ENCODE results near the gene RNF2. TPM values are rescaled to one million over a fixed set of nuclear protein-coding genes. Genes with fewer than 3 reads are reported as not detected.

RNF2 gene
- total RNA-seq, 1 donor from 2014 or later, result 11.6 TPM

DNA sequence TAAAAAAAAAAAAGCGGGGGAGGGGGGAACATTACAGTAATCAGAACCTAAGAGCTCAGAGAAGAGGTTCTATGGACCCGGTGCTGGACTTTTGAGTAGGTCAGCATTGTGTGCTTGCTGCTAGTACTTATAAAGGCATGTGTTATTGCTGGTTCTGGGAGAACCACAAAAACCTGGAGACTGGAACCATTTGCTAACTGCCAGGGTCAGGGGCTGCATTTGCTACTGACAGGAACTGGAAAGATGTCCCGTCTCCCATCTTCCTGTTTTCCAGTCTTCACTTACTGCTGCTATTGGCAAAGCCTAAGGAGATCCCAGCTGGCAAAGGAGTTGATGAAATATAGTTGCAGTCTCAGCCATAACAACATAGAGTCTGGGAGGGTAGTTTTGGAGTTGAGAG lies 4.3 kb downstream of the RNF2 start:
- Histone ChIP-seq H3K36me3 (no peaks in the 10 kb centered on the region), H3K27me3 (ENCODE audit: low read depth) (no peaks in the 10 kb centered on the region), H3K27ac (replicated peaks) (no peak overlapping the region), H3K4me1 (peaks cover 54% of the 10 kb centered on the region), H3K9me3 (replicated peaks) (no peaks in the 10 kb centered on the region), H3K4me3 (no peak overlapping the region)
- DNase-seq, result no peak
- intact Hi-C loops (cut with micrococcal nuclease), result no loop called here
- TF ChIP-seq, protein P1, sequence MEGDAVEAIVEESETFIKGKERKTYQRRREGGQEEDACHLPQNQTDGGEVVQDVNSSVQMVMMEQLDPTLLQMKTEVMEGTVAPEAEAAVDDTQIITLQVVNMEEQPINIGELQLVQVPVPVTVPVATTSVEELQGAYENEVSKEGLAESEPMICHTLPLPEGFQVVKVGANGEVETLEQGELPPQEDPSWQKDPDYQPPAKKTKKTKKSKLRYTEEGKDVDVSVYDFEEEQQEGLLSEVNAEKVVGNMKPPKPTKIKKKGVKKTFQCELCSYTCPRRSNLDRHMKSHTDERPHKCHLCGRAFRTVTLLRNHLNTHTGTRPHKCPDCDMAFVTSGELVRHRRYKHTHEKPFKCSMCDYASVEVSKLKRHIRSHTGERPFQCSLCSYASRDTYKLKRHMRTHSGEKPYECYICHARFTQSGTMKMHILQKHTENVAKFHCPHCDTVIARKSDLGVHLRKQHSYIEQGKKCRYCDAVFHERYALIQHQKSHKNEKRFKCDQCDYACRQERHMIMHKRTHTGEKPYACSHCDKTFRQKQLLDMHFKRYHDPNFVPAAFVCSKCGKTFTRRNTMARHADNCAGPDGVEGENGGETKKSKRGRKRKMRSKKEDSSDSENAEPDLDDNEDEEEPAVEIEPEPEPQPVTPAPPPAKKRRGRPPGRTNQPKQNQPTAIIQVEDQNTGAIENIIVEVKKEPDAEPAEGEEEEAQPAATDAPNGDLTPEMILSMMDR (IDR thresholded peaks at IDR 0.05; ENCODE audit: borderline replicate concordance), result no peak

DNA sequence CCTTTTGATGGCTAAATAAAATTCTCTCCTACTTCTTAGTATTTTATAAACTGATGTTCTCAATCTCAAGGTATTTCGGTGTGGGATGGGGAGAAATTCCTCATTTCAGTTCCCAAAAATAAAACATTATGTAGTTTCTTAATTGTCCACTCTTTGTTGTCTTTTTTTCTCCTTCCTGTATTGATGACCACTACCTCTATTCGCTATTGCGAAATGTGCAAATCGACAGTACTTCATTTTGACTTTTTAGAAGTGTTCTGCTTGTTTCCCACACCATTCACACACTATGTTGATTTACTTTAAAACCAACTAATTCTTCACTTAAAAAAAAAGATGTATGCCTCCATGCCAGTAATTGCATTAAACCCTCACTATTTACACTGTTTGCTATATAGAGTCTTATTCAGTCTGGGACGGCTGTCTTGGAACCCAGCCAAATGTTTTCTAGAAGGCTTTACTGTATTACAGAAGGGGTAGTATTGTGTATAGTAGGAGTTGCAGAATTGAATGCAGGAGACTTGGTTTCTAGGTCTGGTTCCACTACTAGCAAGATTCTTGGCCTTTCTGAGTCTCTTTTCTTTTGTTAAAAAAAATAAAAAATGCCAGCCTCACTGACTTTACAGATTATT lies 5.6 kb downstream of the RNF2 start:
- TF ChIP-seq, protein P1 (IDR thresholded peaks at IDR 0.05; ENCODE audit: borderline replicate concordance), result no peak
- no peaks in the 10 kb centered on the region for H3K27me3 ChIP-seq (ENCODE audit: low read depth)
- no peak overlapping the region for H3K27ac ChIP-seq (replicated peaks)
- intact Hi-C loops (cut with micrococcal nuclease), result no loop called here
- no peak for DNase-seq
- no peaks in the 10 kb centered on the region for H3K9me3 ChIP-seq (replicated peaks)
- H3K36me3 ChIP-seq, result no peaks in the 10 kb centered on the region
- H3K4me3 ChIP-seq, result no peak overlapping the region
- peaks cover 44% of the 10 kb centered on the region for H3K4me1 ChIP-seq

DNA sequence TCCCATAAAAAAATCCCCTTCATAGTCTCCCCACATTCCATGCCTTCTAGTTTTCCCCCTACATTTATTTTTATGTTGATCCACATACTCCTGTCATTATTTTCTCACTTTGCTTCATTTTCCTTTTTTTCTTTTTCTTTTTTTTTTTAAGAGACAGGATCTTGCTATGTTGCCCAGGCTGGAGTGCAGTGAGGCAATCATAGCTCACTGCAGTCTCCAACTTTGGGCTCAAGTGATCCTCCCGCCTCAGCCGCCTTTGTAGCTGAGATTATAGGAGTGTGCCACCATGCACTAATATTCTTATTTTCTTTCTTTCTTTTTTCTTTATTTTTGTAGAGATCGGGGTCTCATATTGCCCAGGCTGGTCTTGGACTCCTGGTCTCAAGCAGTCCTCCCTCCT lies 7.8 kb downstream of the RNF2 start:
- DNase-seq, result no peak
- Histone ChIP-seq H3K27ac (replicated peaks) (no peak overlapping the region), H3K4me3 (no peak overlapping the region), H3K9me3 (replicated peaks) (no peaks in the 10 kb centered on the region), H3K36me3 (no peaks in the 10 kb centered on the region), H3K4me1 (peaks cover 32% of the 10 kb centered on the region), H3K27me3 (ENCODE audit: low read depth) (no peaks in the 10 kb centered on the region)
- TF ChIP-seq, protein P1 (IDR thresholded peaks at IDR 0.05; ENCODE audit: borderline replicate concordance), result no peak
- intact Hi-C loops (cut with micrococcal nuclease), result no loop called here

DNA sequence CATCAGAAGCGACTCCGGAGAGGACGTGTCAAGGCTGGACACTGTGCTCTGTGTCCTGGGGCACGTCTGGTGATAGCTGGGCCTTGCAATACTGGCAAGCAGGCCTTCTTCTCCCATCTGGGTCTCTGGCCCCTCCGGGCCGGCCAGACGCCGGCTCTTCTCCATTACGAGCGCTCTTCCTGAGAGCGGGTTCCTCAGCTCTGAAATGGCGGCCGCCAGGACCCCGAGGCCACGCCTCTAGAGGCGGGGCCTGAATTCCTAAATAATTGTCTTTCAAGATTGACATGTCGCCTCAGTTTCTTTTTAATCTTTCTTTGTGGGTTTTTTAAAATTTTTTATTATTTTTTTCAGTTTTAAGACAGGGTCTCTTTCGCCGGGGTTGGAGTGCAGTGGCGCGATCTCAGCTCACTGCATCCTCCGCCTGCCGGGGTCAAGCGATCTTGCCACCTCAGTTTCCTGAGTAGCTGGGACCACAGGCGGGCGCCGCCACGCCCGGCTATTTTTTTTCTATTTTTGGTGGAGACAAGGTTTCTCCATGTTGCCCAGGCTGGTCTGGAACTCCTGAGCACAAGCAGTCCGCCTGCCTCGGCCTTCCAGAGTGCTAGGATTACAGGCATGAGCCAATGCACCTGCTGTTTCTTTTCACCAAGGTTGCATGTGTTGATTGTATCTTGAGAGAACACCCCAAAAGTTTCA lies 9.2 kb downstream of the RNF2 start:
- Histone ChIP-seq H3K27ac (replicated peaks) (no peak overlapping the region), H3K4me1 (peaks cover 45% of the 10 kb centered on the region), H3K9me3 (replicated peaks) (no peaks in the 10 kb centered on the region), H3K27me3 (ENCODE audit: low read depth) (no peaks in the 10 kb centered on the region), H3K4me3 (no peak overlapping the region), H3K36me3 (no peaks in the 10 kb centered on the region)
- TF ChIP-seq, protein P1 (IDR thresholded peaks at IDR 0.05; ENCODE audit: borderline replicate concordance), result no peak
- intact Hi-C loops (cut with micrococcal nuclease), result no loop called here
- DNase-seq, result no peak

DNA sequence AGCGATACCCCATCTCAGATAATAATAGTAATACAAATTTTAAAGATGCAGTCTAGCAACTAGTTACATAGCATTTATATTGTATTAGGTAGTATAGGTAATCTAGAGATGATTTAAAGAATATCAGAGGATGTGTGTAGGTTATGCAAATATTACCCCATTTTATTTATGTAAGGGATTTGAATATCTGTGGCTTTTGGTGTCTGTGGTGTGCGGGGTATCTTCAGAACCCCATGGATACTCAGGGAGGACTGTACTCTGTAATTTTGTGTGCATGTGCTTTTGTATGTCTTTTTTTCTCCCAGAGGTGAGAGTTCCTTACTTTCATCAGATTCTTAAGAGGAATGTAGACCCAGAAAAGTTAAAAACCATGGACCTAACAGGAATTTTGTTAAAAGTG lies 12.8 kb downstream of the RNF2 start:
- H3K4me3 ChIP-seq, result no peak overlapping the region
- no peak overlapping the region for H3K27ac ChIP-seq (replicated peaks)
- H3K27me3 ChIP-seq (ENCODE audit: low read depth), result no peaks in the 10 kb centered on the region
- no peaks in the 10 kb centered on the region for H3K36me3 ChIP-seq
- DNase-seq, result no peak
- peaks cover 46% of the 10 kb centered on the region for H3K4me1 ChIP-seq
- TF ChIP-seq, protein P1 (IDR thresholded peaks at IDR 0.05; ENCODE audit: borderline replicate concordance), result no peak
- intact Hi-C loops (cut with micrococcal nuclease), result no loop called here
- H3K9me3 ChIP-seq (replicated peaks), result no peaks in the 10 kb centered on the region
